Neural crest cell (in vitro differentiated cells): ENCODE measurements around the gene DTNBP1. TPM values are rescaled to one million over a fixed set of nuclear protein-coding genes. Genes with fewer than 3 reads are reported as not detected.

ENCODE experiments used
- DNase-seq: peaks from one replicate; pipeline ENCODE4 v3.0.0; 2021; ENCODE audit warnings: low read depth, mixed read lengths, low spot score
- H3K27ac Mint-ChIP-seq: one replicate; pipeline ENCODE4 v1.8.0; 2021; ENCODE audit warnings: mild to moderate bottlenecking, mixed read lengths; ENCODE audit not compliant: unreplicated experiment
- H3K27me3 Mint-ChIP-seq: 2 replicates; pipeline ENCODE4 v1.8.0; 2021; ENCODE audit warnings: low read depth, mild to moderate bottlenecking, mixed read lengths
- H3K36me3 Mint-ChIP-seq: 2 replicates; pipeline ENCODE4 v1.8.0; 2021; ENCODE audit warnings: low read depth, mild to moderate bottlenecking, mixed read lengths
- H3K4me1 Mint-ChIP-seq: 2 replicates; pipeline ENCODE4 v1.8.0; 2021; ENCODE audit warnings: mixed read lengths
- H3K4me3 Mint-ChIP-seq: one replicate; pipeline ENCODE4 v1.8.0; 2021; ENCODE audit warnings: mild to moderate bottlenecking, mixed read lengths
- H3K9me3 Mint-ChIP-seq: 2 replicates; pipeline ENCODE4 v1.8.0; 2021; ENCODE audit warnings: mixed read lengths
- total RNA-seq: library from RNA; stranded (reverse); gene quantifications from 2 replicates; pipeline ENCODE4 v1.2.1, GENCODE V29; 2021
- TF ChIP-seq, protein P1 (sequence below): fragments of 200-600 bp; sonication (generic); conservative IDR thresholded peaks from 2 replicates; pipeline ENCODE4 v1.5.0; 2021; ENCODE audit warnings: antibody characterized with exemption, mild to moderate bottlenecking

Gene DTNBP1
- total RNA-seq, 1 donor from 2014 or later: 13.5 TPM

DNA sequence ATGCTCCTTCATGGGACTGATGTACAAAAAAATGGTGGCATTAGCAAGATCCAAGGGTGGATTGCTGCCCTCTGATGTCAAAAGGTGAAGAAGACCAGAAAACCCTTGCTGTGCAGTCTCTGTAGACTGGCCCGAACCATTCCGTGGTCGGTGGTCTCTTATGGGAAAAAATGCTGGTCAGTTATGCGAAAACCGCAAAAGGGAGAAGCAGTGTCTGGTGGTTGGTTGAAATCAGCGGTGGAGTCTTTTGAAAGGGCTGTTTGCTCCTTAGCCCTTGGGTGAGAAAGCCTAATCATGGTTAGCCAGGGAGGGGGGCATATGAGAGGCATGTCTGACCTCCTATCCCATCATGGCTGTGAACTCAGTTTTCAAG lies 108.1 kb downstream of the DTNBP1 start:
- TF ChIP-seq, protein P1, sequence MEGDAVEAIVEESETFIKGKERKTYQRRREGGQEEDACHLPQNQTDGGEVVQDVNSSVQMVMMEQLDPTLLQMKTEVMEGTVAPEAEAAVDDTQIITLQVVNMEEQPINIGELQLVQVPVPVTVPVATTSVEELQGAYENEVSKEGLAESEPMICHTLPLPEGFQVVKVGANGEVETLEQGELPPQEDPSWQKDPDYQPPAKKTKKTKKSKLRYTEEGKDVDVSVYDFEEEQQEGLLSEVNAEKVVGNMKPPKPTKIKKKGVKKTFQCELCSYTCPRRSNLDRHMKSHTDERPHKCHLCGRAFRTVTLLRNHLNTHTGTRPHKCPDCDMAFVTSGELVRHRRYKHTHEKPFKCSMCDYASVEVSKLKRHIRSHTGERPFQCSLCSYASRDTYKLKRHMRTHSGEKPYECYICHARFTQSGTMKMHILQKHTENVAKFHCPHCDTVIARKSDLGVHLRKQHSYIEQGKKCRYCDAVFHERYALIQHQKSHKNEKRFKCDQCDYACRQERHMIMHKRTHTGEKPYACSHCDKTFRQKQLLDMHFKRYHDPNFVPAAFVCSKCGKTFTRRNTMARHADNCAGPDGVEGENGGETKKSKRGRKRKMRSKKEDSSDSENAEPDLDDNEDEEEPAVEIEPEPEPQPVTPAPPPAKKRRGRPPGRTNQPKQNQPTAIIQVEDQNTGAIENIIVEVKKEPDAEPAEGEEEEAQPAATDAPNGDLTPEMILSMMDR: no peak
- Mint-ChIP-seq H3K27me3 (no peaks in the 10 kb centered on the region), H3K4me3 (no peak overlapping the region), H3K27ac (no peak overlapping the region), H3K4me1 (peaks cover 24% of the 10 kb centered on the region), H3K36me3 (no peaks in the 10 kb centered on the region), H3K9me3 (peaks cover 2% of the 10 kb centered on the region)
- DNase-seq: no peak

DNA sequence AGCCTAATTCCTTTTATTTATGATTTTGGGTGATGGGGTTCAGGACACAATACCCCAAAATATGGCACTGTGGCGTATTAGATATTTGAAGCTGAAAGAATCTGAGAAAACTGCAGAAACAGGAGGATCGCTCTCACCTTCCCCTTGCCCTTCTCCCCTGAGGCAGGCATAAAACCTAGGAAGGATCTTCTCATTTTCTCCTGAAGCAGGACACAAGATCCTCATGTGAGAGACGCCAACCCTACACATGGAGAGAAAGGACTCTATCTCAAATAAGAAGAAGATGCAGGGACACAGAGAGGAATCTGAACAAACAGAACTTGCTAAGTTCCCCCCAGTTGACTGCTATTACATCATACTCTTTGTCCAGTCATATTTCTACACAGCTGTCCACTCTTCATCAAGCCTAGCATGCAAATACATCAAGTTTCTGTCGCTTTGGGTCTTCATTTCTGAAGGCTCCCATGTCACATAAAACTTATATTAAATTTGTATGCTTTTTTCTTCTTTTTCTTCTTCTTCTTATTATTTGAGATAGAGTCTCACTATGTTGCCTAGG lies 109.0 kb downstream of the DTNBP1 start:
- no peaks in the 10 kb centered on the region for H3K27me3 Mint-ChIP-seq
- no peak overlapping the region for H3K27ac Mint-ChIP-seq
- no peaks in the 10 kb centered on the region for H3K36me3 Mint-ChIP-seq
- DNase-seq: no peak
- H3K4me1 Mint-ChIP-seq: peaks cover 27% of the 10 kb centered on the region
- no peak overlapping the region for H3K4me3 Mint-ChIP-seq
- TF ChIP-seq, protein P1: no peak
- H3K9me3 Mint-ChIP-seq: peaks cover 2% of the 10 kb centered on the region

DNA sequence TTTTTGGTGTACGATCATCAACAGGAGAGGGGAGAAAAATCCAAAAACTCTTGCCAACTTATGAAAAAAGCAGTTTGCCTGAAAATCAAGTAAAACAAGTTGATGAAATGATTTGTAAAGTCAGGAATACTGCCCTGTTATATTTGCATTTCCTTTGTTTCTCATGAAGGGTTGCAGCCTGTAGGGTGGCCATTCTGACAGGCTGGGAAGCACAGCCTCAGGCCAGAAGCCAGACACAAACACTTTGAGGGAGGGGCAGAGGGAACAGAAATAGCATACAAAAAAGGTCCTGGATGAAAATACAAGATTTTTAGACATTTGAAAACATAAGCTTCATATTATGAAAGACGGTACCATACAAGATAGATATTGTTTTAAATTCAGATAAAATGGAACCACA lies 109.8 kb downstream of the DTNBP1 start:
- Mint-ChIP-seq H3K9me3 (peaks cover 2% of the 10 kb centered on the region), H3K4me3 (no peak overlapping the region), H3K4me1 (peaks cover 27% of the 10 kb centered on the region), H3K27ac (no peak overlapping the region), H3K36me3 (no peaks in the 10 kb centered on the region), H3K27me3 (no peaks in the 10 kb centered on the region)
- TF ChIP-seq, protein P1: no peak
- no peak for DNase-seq

DNA sequence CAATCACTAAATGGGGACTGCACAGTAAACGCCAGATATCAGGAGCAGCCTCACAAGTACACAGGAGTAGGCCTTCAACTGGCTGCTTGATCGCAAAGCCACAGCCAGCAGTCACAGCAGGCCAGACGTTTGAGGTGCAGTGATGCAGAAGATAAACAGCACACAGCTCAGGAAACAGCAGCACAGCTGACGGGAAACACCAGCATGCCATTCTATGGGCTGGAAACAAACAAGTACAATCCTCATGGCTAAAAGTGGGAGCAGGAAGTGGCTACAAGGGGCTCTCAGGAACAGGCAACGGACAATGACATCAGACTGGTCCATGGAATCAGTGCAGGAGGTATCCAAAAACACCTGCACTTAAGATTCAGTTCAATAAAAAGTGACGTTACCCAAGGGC lies 111.0 kb downstream of the DTNBP1 start:
- Mint-ChIP-seq H3K4me1 (peaks cover 26% of the 10 kb centered on the region), H3K27me3 (no peaks in the 10 kb centered on the region), H3K27ac (no peak overlapping the region), H3K9me3 (peaks cover 2% of the 10 kb centered on the region), H3K4me3 (no peak overlapping the region), H3K36me3 (no peaks in the 10 kb centered on the region)
- DNase-seq: no peak
- TF ChIP-seq, protein P1: no peak

DNA sequence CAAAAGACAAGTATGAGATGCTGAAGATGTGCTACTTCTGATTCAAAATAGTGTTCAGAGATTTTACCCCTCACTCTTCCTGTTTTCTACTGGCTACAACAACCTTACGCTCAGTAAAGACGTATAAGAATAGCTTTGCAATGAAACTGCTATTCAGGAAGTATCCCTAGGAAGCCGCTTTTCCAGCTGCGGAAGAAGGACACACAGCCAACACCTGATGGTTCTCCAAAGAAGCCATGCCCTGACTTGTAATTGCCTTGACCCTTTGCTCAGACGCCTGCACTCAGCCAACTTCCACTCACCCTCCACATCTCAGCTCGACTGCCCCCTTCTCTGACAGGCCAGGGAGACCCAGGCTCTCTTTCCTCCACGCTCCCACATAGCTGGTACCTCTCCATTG lies 111.6 kb downstream of the DTNBP1 start:
- no peaks in the 10 kb centered on the region for H3K36me3 Mint-ChIP-seq
- peaks cover 2% of the 10 kb centered on the region for H3K9me3 Mint-ChIP-seq
- TF ChIP-seq, protein P1: no peak
- DNase-seq: no peak
- no peaks in the 10 kb centered on the region for H3K27me3 Mint-ChIP-seq
- H3K27ac Mint-ChIP-seq: no peak overlapping the region
- H3K4me3 Mint-ChIP-seq: no peak overlapping the region
- H3K4me1 Mint-ChIP-seq: peaks cover 23% of the 10 kb centered on the region
